ENCODE data around the gene EIF2B4. TPM values are rescaled to one million over a fixed set of nuclear protein-coding genes. Genes with fewer than 3 reads are reported as not detected.

The EIF2B4 gene
- total and polyA plus RNA-seq, 9 of the 15 experiments (the other 6 are each of a cell fraction or from before 2014, with no cell fraction given): 29.7 to 80.3 (median 58.9) TPM

- no peaks in the 10 kb centered on the region for H3K9me3 ChIP-seq (replicated peaks; ENCODE audit: control insufficient read depth, insufficient read depth, low read depth, low read length)
- peaks cover 32% of the 10 kb centered on the region; the same call in 2 of the 3 replicates for H3K36me3 ChIP-seq (ENCODE audit: control insufficient read depth, insufficient read depth, low read length)
- H3K4me3 ChIP-seq: peak overlapping the region; percentile 99
- FAIRE-seq (no peak), ATAC-seq (peak; percentile 58), DNase-seq (ENCODE audit: extremely low read depth in 1 of 4, low spot score in 3 of 4) (peak in 2 of 4 experiments; percentile 33 to 40)
- H3K27me3 ChIP-seq (ENCODE audit: control insufficient read depth in 2 of 2, insufficient read depth in 2 of 2, low read length in 2 of 2): no peaks in the 10 kb centered on the region
- H3K4me2 ChIP-seq (ENCODE audit: insufficient read depth, low read length): peak overlapping the region; percentile 88
- peak overlapping the region; percentile 93 for H3K27ac ChIP-seq (ENCODE audit: extremely low read depth, low read depth, low read length)
- POLR2A ChIA-PET: interaction anchor here (0.6 to 5.0 kb wide), 17 partner anchors 11 to 380 kb away, joined by 3 to 46 read pairs (median 3); partner anchors contain the start of genes NRBP1, SLC4A1AP, SUPT7L and ZNF513
- peak overlapping the region; percentile 90 to 100 for H3K9ac ChIP-seq (ENCODE audit: insufficient read depth in 1 of 2, low read depth in 2 of 2, low read length in 2 of 2)
- 0% methylated on average over 28 of the region's 33 CpGs for WGBS (ENCODE audit: insufficient coverage, low coverage, missing lambda C conversion rate)
- BruUV-seq (replicated peaks): no TSS peak
- peaks cover 6 to 23% of the 10 kb centered on the region in 2 experiments; a peak in 4 of 5 replicates for H3K4me1 ChIP-seq (replicated peaks in 1 of 2; ENCODE audit: control insufficient read depth in 2 of 2, insufficient read depth in 2 of 2, low read length in 2 of 2)
- no peaks in the 10 kb centered on the region for H4K20me1 ChIP-seq (replicated peaks; ENCODE audit: control insufficient read depth, insufficient read depth, low read length)
- H3K9me1 ChIP-seq (ENCODE audit: control insufficient read depth, insufficient read depth, low read length): no peaks in the 10 kb centered on the region
- peaks cover 56% of the 10 kb centered on the region for H3K79me2 ChIP-seq (ENCODE audit: control insufficient read depth, insufficient read depth, low read length)
- CTCF ChIA-PET (ENCODE audit: low intra/inter-chr PET ratio): interaction anchor here (0.8 to 3.0 kb wide), 5 partner anchors 19 to 275 kb away, joined by 3 to 35 read pairs (median 4); partner anchors contain the start of genes IFT172 and NRBP1
- intact Hi-C loops (cut with micrococcal nuclease): loop anchor here (1.0 to 5.0 kb wide), 4 partner anchors 21 to 275 kb away; partner anchors contain the start of gene ZNF512
- in situ Hi-C loops (cut with MboI): no loop called here
- H2AFZ ChIP-seq (ENCODE audit: low read depth, low read length): peak overlapping the region; percentile 76
- TF ChIP-seq, protein P1, sequence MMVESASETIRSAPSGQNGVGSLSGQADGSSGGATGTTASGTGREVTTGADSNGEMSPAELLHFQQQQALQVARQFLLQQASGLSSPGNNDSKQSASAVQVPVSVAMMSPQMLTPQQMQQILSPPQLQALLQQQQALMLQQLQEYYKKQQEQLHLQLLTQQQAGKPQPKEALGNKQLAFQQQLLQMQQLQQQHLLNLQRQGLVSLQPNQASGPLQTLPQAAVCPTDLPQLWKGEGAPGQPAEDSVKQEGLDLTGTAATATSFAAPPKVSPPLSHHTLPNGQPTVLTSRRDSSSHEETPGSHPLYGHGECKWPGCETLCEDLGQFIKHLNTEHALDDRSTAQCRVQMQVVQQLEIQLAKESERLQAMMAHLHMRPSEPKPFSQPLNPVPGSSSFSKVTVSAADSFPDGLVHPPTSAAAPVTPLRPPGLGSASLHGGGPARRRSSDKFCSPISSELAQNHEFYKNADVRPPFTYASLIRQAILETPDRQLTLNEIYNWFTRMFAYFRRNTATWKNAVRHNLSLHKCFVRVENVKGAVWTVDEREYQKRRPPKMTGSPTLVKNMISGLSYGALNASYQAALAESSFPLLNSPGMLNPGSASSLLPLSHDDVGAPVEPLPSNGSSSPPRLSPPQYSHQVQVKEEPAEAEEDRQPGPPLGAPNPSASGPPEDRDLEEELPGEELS (CRISPR knock-in tag; IDR thresholded peaks at IDR 0.05; ENCODE audit: borderline replicate concordance): no peak
- TF ChIP-seq MTA3 (IDR thresholded peaks at IDR 0.05; ENCODE audit: borderline replicate concordance): no peak
- no peak for TF ChIP-seq ETS2 (tag; IDR thresholded peaks at IDR 0.05; ENCODE audit: borderline replicate concordance, poor library complexity, severe bottlenecking)
- TF ChIP-seq ZNF644 (tag; IDR thresholded peaks at IDR 0.05; ENCODE audit: low read depth): no peak
- no peak for TF ChIP-seq MCM2 (IDR thresholded peaks at IDR 0.05; ENCODE audit: low read depth)
- TF ChIP-seq RFX5 (IDR thresholded peaks at IDR 0.05; ENCODE audit: low read depth, low read length): no peak
- no peak for TF ChIP-seq SMAD3 (CRISPR knock-in tag; conservative IDR thresholded peaks at IDR 0.05)
- TF ChIP-seq HEY1 (CRISPR knock-in tag; IDR thresholded peaks at IDR 0.05; ENCODE audit: borderline replicate concordance): no peak
- TF ChIP-seq SAFB (IDR thresholded peaks at IDR 0.05; ENCODE audit: borderline replicate concordance, low read depth, low read length): no peak
- no peak for TF ChIP-seq ELF2 (CRISPR knock-in tag; IDR thresholded peaks at IDR 0.05)
- TF ChIP-seq, protein P2, sequence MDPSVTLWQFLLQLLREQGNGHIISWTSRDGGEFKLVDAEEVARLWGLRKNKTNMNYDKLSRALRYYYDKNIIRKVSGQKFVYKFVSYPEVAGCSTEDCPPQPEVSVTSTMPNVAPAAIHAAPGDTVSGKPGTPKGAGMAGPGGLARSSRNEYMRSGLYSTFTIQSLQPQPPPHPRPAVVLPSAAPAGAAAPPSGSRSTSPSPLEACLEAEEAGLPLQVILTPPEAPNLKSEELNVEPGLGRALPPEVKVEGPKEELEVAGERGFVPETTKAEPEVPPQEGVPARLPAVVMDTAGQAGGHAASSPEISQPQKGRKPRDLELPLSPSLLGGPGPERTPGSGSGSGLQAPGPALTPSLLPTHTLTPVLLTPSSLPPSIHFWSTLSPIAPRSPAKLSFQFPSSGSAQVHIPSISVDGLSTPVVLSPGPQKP (CRISPR knock-in tag; IDR thresholded peaks at IDR 0.05): no peak
- TF ChIP-seq CXXC5 (CRISPR knock-in tag; IDR thresholded peaks at IDR 0.05): no peak
- TF ChIP-seq TRIM24 (IDR thresholded peaks at IDR 0.05): no peak
- TF ChIP-seq, protein P3, sequence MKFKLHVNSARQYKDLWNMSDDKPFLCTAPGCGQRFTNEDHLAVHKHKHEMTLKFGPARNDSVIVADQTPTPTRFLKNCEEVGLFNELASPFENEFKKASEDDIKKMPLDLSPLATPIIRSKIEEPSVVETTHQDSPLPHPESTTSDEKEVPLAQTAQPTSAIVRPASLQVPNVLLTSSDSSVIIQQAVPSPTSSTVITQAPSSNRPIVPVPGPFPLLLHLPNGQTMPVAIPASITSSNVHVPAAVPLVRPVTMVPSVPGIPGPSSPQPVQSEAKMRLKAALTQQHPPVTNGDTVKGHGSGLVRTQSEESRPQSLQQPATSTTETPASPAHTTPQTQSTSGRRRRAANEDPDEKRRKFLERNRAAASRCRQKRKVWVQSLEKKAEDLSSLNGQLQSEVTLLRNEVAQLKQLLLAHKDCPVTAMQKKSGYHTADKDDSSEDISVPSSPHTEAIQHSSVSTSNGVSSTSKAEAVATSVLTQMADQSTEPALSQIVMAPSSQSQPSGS (CRISPR knock-in tag; IDR thresholded peaks at IDR 0.05): 0 out of 2 replicates have a peak, but pooled peaks have one; percentile 76
- TF ChIP-seq TAF7 (tag; IDR thresholded peaks at IDR 0.05): 0 out of 2 replicates have a peak, but pooled peaks have one; percentile 15
- no peak for TF ChIP-seq MBD2 (IDR thresholded peaks at IDR 0.05; ENCODE audit: borderline replicate concordance, low read depth)
- TF ChIP-seq CCNT2 (IDR thresholded peaks at IDR 0.05; ENCODE audit: borderline replicate concordance, extremely low read depth, insufficient read length, low read depth, low read length): no peak
Measured at GRCh38 chr2:27408601-27409320, 38.6 kb upstream of the EIF2B4 start.

Measured in K562 (cell line).